ENCODE results near the gene CRYBA2. TPM values are rescaled to one million over a fixed set of nuclear protein-coding genes. Genes with fewer than 3 reads are reported as not detected.

The CRYBA2 gene
- total RNA-seq, 2 donors from 2014 or later, result not detected

GRCh38 chr2:218988650-218989049, 4.6 kb downstream of the CRYBA2 start:
- DNase-seq (no peak), ATAC-seq (no peak)
- intact Hi-C loops (cut with DNase I), result no loop called here

GRCh38 chr2:218988164-218988563, 5.1 kb downstream of the CRYBA2 start:
- intact Hi-C loops (cut with DNase I), result no loop called here
- DNase-seq (no peak), ATAC-seq (no peak)

- intact Hi-C loops (cut with DNase I), result no loop called here
- no peak for DNase-seq
- no peak for ATAC-seq
Observed at GRCh38 chr2:218986148-218986761, 7.0 kb downstream of the CRYBA2 start.

GRCh38 chr2:218985325-218986091, 7.7 kb downstream of the CRYBA2 start:
- DNase-seq, result no peak
- intact Hi-C loops (cut with DNase I), result no loop called here
- no peak for ATAC-seq

- DNase-seq (no peak), ATAC-seq (no peak)
- intact Hi-C loops (cut with DNase I), result no loop called here
Observed at GRCh38 chr2:218985021-218985324, 8.2 kb downstream of the CRYBA2 start, which contains the start of gene FEV. FEV (minus strand) TSS chr2:218985184; CDS start chr2:218985075, 109 bp downstream.

GRCh38 chr2:218984239-218985020, 8.8 kb downstream of the CRYBA2 start:
- ATAC-seq (peak; percentile 17 to 28), DNase-seq (peak; percentile 71)
- intact Hi-C loops (cut with DNase I), result no loop called here

GRCh38 chr2:218983934-218984238, 9.3 kb downstream of the CRYBA2 start:
- ATAC-seq, result no peak
- DNase-seq, result no peak
- intact Hi-C loops (cut with DNase I), result no loop called here

GRCh38 chr2:218983263-218983933, 9.8 kb downstream of the CRYBA2 start:
- no peak for DNase-seq
- intact Hi-C loops (cut with DNase I), result no loop called here
- no peak for ATAC-seq

- ATAC-seq (no peak), DNase-seq (no peak)
- intact Hi-C loops (cut with DNase I), result no loop called here
Observed at GRCh38 chr2:218982586-218983262, 10.5 kb downstream of the CRYBA2 start.

- intact Hi-C loops (cut with DNase I), result no loop called here
- DNase-seq, result no peak
- ATAC-seq, result peak; percentile 20 to 37
Observed at GRCh38 chr2:218981881-218982585, 11.2 kb downstream of the CRYBA2 start.

- ATAC-seq, result no peak
- intact Hi-C loops (cut with DNase I), result no loop called here
- no peak for DNase-seq
Observed at GRCh38 chr2:218981390-218981880, 11.8 kb downstream of the CRYBA2 start.

- intact Hi-C loops (cut with DNase I), result no loop called here
- ATAC-seq (peak in 1 of 2 donors; percentile 7), DNase-seq (no peak)
Observed at GRCh38 chr2:218980735-218981389, 12.4 kb downstream of the CRYBA2 start.

- intact Hi-C loops (cut with DNase I), result no loop called here
- ATAC-seq, result peak; percentile 86 to 88
- DNase-seq, result peak; percentile 81
Observed at GRCh38 chr2:218979846-218980734, 13.1 kb downstream of the CRYBA2 start.

GRCh38 chr2:218975060-218975777, 18.0 kb downstream of the CRYBA2 start:
- ATAC-seq, result no peak
- DNase-seq, result no peak
- intact Hi-C loops (cut with DNase I), result no loop called here

GRCh38 chr2:218970894-218971293, 22.3 kb downstream of the CRYBA2 start:
- ATAC-seq (no peak), DNase-seq (no peak)

GRCh38 chr2:218964041-218964771, 29.0 kb downstream of the CRYBA2 start:
- DNase-seq, result no peak
- no peak for ATAC-seq
- intact Hi-C loops (cut with DNase I), result no loop called here

More at GRCh38 chr2:218970894-218971293, 22.3 kb downstream of the CRYBA2 start:
- intact Hi-C loops (cut with DNase I), result no loop called here

Measured in left cardiac atrium (tissue), 4 donors.